ENCODE data around the gene EYS. TPM values are rescaled to one million over a fixed set of nuclear protein-coding genes. Genes with fewer than 3 reads are reported as not detected.

The EYS gene
- total and polyA plus RNA-seq, 2 experiments from 2014 or later: 0.04 TPM; not detected in 1

DNA sequence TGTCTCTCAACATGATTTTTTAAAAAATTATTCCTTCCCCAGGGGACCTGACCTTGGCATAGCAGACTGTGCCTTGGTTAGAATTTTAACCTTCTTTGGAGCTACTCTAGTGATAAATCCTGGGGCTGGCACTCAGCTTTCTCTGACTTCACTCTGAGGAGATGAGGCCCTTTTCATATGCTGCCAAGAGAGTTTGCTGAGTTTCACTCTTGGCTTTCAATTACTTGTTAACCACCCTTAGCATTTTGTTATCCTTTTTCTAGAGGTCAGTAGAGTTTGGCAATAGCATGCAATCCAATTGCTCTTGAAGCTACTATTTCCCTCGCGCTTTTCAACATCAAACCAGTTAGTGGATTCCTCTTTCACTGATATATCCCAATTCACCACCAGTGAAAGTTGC, 920.3 kb downstream of the EYS start:
- no peak for DNase-seq
- Histone ChIP-seq H3K9me3 (ENCODE audit: low read depth) (no peaks in the 10 kb centered on the region), H3K4me1 (ENCODE audit: insufficient read depth) (no peaks in the 10 kb centered on the region), H3K4me3 (no peak overlapping the region), H3F3A (ENCODE audit: insufficient read depth) (no peaks in the 10 kb centered on the region), H3K9ac (no peak overlapping the region), H3K4me2 (ENCODE audit: unreplicated experiment) (no peak overlapping the region), H3K79me2 (ENCODE audit: insufficient read depth) (no peaks in the 10 kb centered on the region), H4K20me1 (ENCODE audit: insufficient read depth) (no peaks in the 10 kb centered on the region), H3K36me3 (ENCODE audit: low read depth) (no peaks in the 10 kb centered on the region), H3K9me2 (ENCODE audit: insufficient read depth) (no peaks in the 10 kb centered on the region), H2AFZ (no peak overlapping the region), H3K27me3 (replicated peaks; ENCODE audit: insufficient read depth) (no peaks in the 10 kb centered on the region), H3K27ac (no peak overlapping the region)
- in situ Hi-C loops (cut with MboI): no loop called here
- TF ChIP-seq EZH2 (IDR thresholded peaks at IDR 0.05; ENCODE audit: insufficient read depth, poor library complexity, severe bottlenecking): no peak
- no peak for TF ChIP-seq EZH2phosphoT487 (IDR thresholded peaks at IDR 0.05; ENCODE audit: insufficient read depth, low read depth)
- WGBS, 2 experiments (ENCODE audit: low coverage in 1 of 2, low lambda C conversion rate in 2 of 2, missing lambda C conversion rate in 2 of 2): 10 to 13% methylated on average over 2 of the region's 2 CpGs

DNA sequence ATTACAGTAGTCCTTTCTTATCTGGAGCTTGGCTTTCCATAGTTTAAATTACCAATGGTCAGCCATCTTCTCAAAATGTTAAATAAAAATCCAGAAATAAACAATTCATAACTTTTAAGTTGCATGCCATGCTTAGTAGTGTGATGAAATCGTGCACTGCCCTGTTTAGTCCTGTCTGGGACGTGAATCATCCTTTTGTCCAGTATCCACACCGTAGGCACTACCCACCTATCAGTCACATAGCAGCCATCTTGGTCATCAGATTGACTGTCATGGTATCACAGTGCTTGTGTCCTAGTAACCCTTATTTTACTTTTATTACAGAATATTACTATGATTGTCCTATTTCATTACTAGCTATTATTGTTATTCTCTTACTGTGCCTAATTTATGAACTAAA, 924.1 kb downstream of the EYS start:
- Histone ChIP-seq H2AFZ (no peak overlapping the region), H3F3A (ENCODE audit: insufficient read depth) (no peaks in the 10 kb centered on the region), H3K4me1 (ENCODE audit: insufficient read depth) (no peaks in the 10 kb centered on the region), H3K4me2 (ENCODE audit: unreplicated experiment) (no peak overlapping the region), H3K79me2 (ENCODE audit: insufficient read depth) (no peaks in the 10 kb centered on the region), H3K27ac (no peak overlapping the region), H3K9me3 (ENCODE audit: low read depth) (no peaks in the 10 kb centered on the region), H3K9ac (no peak overlapping the region), H4K20me1 (ENCODE audit: insufficient read depth) (no peaks in the 10 kb centered on the region), H3K9me2 (ENCODE audit: insufficient read depth) (no peaks in the 10 kb centered on the region), H3K36me3 (ENCODE audit: low read depth) (no peaks in the 10 kb centered on the region), H3K4me3 (no peak overlapping the region), H3K27me3 (replicated peaks; ENCODE audit: insufficient read depth) (no peaks in the 10 kb centered on the region)
- TF ChIP-seq EZH2phosphoT487 (IDR thresholded peaks at IDR 0.05; ENCODE audit: insufficient read depth, low read depth): no peak
- no peak for TF ChIP-seq EZH2 (IDR thresholded peaks at IDR 0.05; ENCODE audit: insufficient read depth, poor library complexity, severe bottlenecking)
- in situ Hi-C loops (cut with MboI): no loop called here
- 15% methylated on average over 3 of the region's 3 CpGs for WGBS, 2 experiments (ENCODE audit: low coverage in 1 of 2, low lambda C conversion rate in 2 of 2, missing lambda C conversion rate in 2 of 2)
- DNase-seq: no peak

DNA sequence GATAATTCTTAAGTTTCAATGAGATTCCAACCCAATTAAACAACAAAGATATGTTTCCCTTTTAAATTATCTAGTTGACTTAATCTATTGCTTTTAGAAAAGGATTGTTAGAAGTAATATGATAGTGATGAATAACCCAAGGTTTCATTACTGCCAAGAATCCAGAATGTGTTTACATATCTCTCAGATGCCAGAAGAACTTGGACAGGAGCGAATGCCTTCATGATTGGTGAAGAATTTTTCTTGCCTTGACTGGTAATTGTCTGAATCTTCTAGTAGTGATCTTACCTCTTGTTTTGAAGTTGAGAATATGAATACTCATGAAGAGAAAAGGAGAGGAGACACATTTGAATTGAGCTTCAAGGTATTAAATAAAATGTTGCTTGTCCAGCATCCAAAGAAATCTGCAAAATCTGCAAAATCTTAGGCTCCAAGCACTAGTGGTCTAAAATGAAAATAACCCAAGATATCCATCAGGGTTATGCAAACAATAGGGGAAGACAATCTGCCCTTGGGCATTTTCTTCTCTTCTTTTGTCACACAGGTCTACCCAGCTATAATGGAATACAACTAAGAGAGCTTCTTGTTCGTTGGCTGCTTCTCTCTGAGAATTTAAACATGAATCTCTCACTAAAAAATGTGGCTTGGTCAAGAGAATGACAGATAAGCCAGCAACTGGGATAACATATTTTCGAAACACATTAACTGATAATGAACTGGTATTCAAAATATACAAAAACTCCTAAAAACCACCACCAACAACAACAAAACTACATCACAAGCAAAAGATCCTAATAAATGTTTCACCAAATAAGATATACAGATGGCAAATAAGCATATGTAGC, 928.9 kb downstream of the EYS start:
- H3K4me1 ChIP-seq (ENCODE audit: insufficient read depth): no peaks in the 10 kb centered on the region
- H3K9ac ChIP-seq: no peak overlapping the region
- no peak overlapping the region for H2AFZ ChIP-seq
- no peaks in the 10 kb centered on the region for H3K27me3 ChIP-seq (replicated peaks; ENCODE audit: insufficient read depth)
- no peaks in the 10 kb centered on the region for H3K9me3 ChIP-seq (ENCODE audit: low read depth)
- H3K4me3 ChIP-seq: no peak overlapping the region
- H3K9me2 ChIP-seq (ENCODE audit: insufficient read depth): no peaks in the 10 kb centered on the region
- no peaks in the 10 kb centered on the region for H3K79me2 ChIP-seq (ENCODE audit: insufficient read depth)
- TF ChIP-seq EZH2phosphoT487 (IDR thresholded peaks at IDR 0.05; ENCODE audit: insufficient read depth, low read depth) (no peak), EZH2 (IDR thresholded peaks at IDR 0.05; ENCODE audit: insufficient read depth, poor library complexity, severe bottlenecking) (no peak)
- H3K4me2 ChIP-seq (ENCODE audit: unreplicated experiment): no peak overlapping the region
- WGBS, 2 experiments (ENCODE audit: low coverage in 1 of 2, low lambda C conversion rate in 2 of 2, missing lambda C conversion rate in 2 of 2): 5 to 20% methylated on average over 3 of the region's 3 CpGs
- H3K27ac ChIP-seq: no peak overlapping the region
- no peaks in the 10 kb centered on the region for H3K36me3 ChIP-seq (ENCODE audit: low read depth)
- in situ Hi-C loops (cut with MboI): no loop called here
- H3F3A ChIP-seq (ENCODE audit: insufficient read depth): no peaks in the 10 kb centered on the region
- H4K20me1 ChIP-seq (ENCODE audit: insufficient read depth): no peaks in the 10 kb centered on the region
- no peak for DNase-seq

DNA sequence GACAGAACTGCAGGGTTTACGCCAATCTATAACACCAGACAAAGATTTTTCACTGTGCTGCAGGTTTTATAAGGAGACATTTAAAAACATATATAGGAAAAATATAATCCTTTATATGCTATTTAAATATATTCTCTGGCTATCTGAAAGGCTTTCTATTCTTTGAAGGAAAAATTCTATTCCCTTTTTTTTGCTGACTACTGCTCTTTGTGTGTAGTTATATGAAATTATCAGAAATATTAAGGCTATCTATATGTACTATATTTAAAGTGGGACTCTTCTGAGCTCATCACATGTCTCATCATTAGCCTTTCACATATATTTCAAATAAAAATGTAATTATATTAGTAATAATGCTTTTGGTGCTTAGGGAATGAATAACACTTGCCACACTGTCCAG, 930.7 kb downstream of the EYS start:
- H4K20me1 ChIP-seq (ENCODE audit: insufficient read depth): no peaks in the 10 kb centered on the region
- no peaks in the 10 kb centered on the region for H3K27me3 ChIP-seq (replicated peaks; ENCODE audit: insufficient read depth)
- in situ Hi-C loops (cut with MboI): no loop called here
- H3K36me3 ChIP-seq (ENCODE audit: low read depth): no peaks in the 10 kb centered on the region
- H3K4me3 ChIP-seq: no peak overlapping the region
- no peak for DNase-seq
- H3F3A ChIP-seq (ENCODE audit: insufficient read depth): no peaks in the 10 kb centered on the region
- H2AFZ ChIP-seq: no peak overlapping the region
- no peaks in the 10 kb centered on the region for H3K9me2 ChIP-seq (ENCODE audit: insufficient read depth)
- H3K9ac ChIP-seq: no peak overlapping the region
- no peak overlapping the region for H3K27ac ChIP-seq
- no peak for TF ChIP-seq EZH2phosphoT487 (IDR thresholded peaks at IDR 0.05; ENCODE audit: insufficient read depth, low read depth)
- TF ChIP-seq EZH2 (IDR thresholded peaks at IDR 0.05; ENCODE audit: insufficient read depth, poor library complexity, severe bottlenecking): no peak
- H3K79me2 ChIP-seq (ENCODE audit: insufficient read depth): no peaks in the 10 kb centered on the region
- H3K4me2 ChIP-seq (ENCODE audit: unreplicated experiment): no peak overlapping the region
- no peaks in the 10 kb centered on the region for H3K9me3 ChIP-seq (ENCODE audit: low read depth)
- 14 to 20% methylated on average over 1 of the region's 1 CpG for WGBS, 2 experiments (ENCODE audit: low coverage in 1 of 2, low lambda C conversion rate in 2 of 2, missing lambda C conversion rate in 2 of 2)
- H3K4me1 ChIP-seq (ENCODE audit: insufficient read depth): no peaks in the 10 kb centered on the region

Measured in GM23248 (cell line).